ENCODE results near the gene OR4E2.

DNA sequence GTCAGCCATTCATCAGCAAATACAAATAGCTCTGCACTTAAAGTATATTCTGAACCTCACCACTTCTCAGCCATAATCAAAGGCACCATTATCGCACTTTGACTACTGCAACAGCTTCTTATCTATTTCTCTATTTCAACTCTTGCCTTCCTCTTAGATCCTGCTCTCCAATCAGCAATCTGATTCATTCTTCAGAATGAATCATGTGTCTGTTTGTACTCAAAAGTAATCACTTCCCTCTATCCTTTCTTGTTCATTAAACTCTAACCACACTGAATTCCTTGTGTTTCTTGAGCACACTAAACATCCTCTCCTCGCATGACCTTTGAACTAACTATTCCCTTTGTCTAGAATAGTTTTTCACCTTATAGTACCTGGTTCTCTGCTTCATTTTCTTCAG is 32.8 kb downstream of the OR4E2 start:
- TF ChIP-seq CTCF (IDR thresholded peaks at IDR 0.05; ENCODE audit: borderline replicate concordance, extremely low read depth, low read length, poor library complexity, severe bottlenecking) (no peak), EZH2 (IDR thresholded peaks at IDR 0.05; ENCODE audit: borderline replicate concordance, low read depth, low read length, severe bottlenecking) (no peak)

Data from DND-41 (cell line).